GM12878 (cell line): ENCODE results near the gene BRD9. TPM values are rescaled to one million over a fixed set of nuclear protein-coding genes. Genes with fewer than 3 reads are reported as not detected.
A peak's percentile ranks its signal among the peaks of the same experiment; 100 is the strongest.

Experiments
- ATAC-seq: fragments of 200-7000 bp; cut with Tn5 transposase; 3 replicates; pipeline ENCODE4 v1.9.1; 2020; ENCODE audit warnings: mild to moderate bottlenecking, moderate library complexity
- BruUV-seq: library from RNA; stranded (reverse); fragments of 400-500 nt; replicated peaks from 2 replicates; lab custom pipeline; 2021; lab: Mats Ljungman, UMichigan
- CTCF ChIA-PET: fragments of 300-600 bp; sonication (Branson Sonifier 250); formaldehyde crosslinking; extraction: SDS; loops from one replicate; lab custom pipeline; 2021; ENCODE audit warnings: inconsistent platforms; lab: Yijun Ruan, JAX
- POLR2A ChIA-PET: fragments of 350-600 bp; formaldehyde crosslinking; extraction: SDS; loops from one replicate; lab custom pipeline; 2021; ENCODE audit warnings: inconsistent platforms; lab: Charles Lee
- RAD21 ChIA-PET: fragments of 300-600 bp; sonication (Branson Sonifier 250); formaldehyde crosslinking; loops from one replicate; lab custom pipeline; 2023; ENCODE audit warnings: antibody characterized with exemption; ENCODE audit not compliant: unreplicated experiment; lab: Charles Lee
- SMC1A ChIA-PET: fragments of 300-600 bp; sonication (Branson Sonifier 250); formaldehyde crosslinking; loops from one replicate; lab custom pipeline; 2023; ENCODE audit not compliant: unreplicated experiment, uncharacterized antibody; lab: Charles Lee
- DNase-seq: peaks from one replicate; pipeline ENCODE4 v3.0.0-alpha.2; 2011; ENCODE audit warnings: low read depth, low spot score
- FAIRE-seq: peaks from 3 replicates; lab custom pipeline; 2011; peaks lifted over from hg19 to GRCh38; lab: Jason Lieb, UNC
- H2AFZ ChIP-seq: 2 replicates; pipeline ENCODE4 v1.6.0; 2011; ENCODE audit warnings: low read depth, low read length, control low read depth; ENCODE audit not compliant: control insufficient read depth
- H3K27ac ChIP-seq: 2 replicates; pipeline ENCODE4 v1.5.1; 2011; ENCODE audit warnings: control low read depth; ENCODE audit not compliant: control insufficient read depth, insufficient read depth
- H3K27me3 ChIP-seq, 2 experiments: replicated peaks in 1 of 2; 2 replicates each; pipeline versions ENCODE4 v1.6.0 to v1.6.1; 2011; ENCODE audit warnings: low read length in 1 of 2; ENCODE audit not compliant: control insufficient read depth in 2 of 2, insufficient read depth in 2 of 2
- H3K36me3 ChIP-seq, 2 experiments: 2 replicates each; pipeline ENCODE4 v1.5.1; 2011; ENCODE audit warnings: low read length in 1 of 2; ENCODE audit not compliant: control insufficient read depth in 2 of 2, insufficient read depth in 2 of 2
- H3K4me1 ChIP-seq: 2 replicates; pipeline ENCODE4 v1.6.1; 2011; ENCODE audit warnings: mild to moderate bottlenecking, low read length, moderate library complexity, mixed read lengths; ENCODE audit not compliant: control insufficient read depth, insufficient read depth
- H3K4me2 ChIP-seq: 2 replicates; pipeline ENCODE4 v1.6.0; 2011; ENCODE audit warnings: control low read depth; ENCODE audit not compliant: control insufficient read depth, insufficient read depth
- H3K4me3 ChIP-seq: fragments of 200-600 bp; sonication (generic); 2 replicates; pipeline ENCODE4 v1.5.1; 2016
- H3K79me2 ChIP-seq: 2 replicates; pipeline ENCODE4 v1.6.0; 2011; ENCODE audit warnings: low read length; ENCODE audit not compliant: control insufficient read depth, insufficient read depth
- H3K9ac ChIP-seq: 2 replicates; pipeline ENCODE4 v1.8.0; 2011; ENCODE audit warnings: low read length, control low read depth, mixed read lengths; ENCODE audit not compliant: control insufficient read depth, insufficient read depth
- H3K9me3 ChIP-seq: replicated peaks from 3 replicates; pipeline ENCODE4 v1.5.1; 2011; ENCODE audit warnings: mild to moderate bottlenecking, low read length; ENCODE audit not compliant: control insufficient read depth, insufficient read depth
- H4K20me1 ChIP-seq: 2 replicates; pipeline ENCODE4 v1.6.0; 2011; ENCODE audit not compliant: control insufficient read depth, insufficient read depth
- ATF2 ChIP-seq: IDR thresholded peaks from 2 replicates; pipeline ENCODE4 v1.6.1; 2012; ENCODE audit warnings: low read length, inconsistent platforms
- BMI1 ChIP-seq: fragments of 450-650 bp; IDR thresholded peaks from 2 replicates; pipeline ENCODE4 v1.6.1; 2016; ENCODE audit warnings: mild to moderate bottlenecking, moderate library complexity, borderline replicate concordance
- CEBPB ChIP-seq, 2 experiments: fragments of 150-350 bp in 1 of 2; IDR thresholded peaks; 2 replicates each; pipeline ENCODE4 v1.6.1; 2012 to 2014; ENCODE audit warnings: low read depth in 2 of 2, low read length in 2 of 2, borderline replicate concordance in 1 of 2, inconsistent platforms in 1 of 2
- CTCF ChIP-seq, 3 experiments: IDR thresholded peaks in 2 of 3; conservative IDR thresholded peaks in 1 of 3; 2 replicates each; pipeline ENCODE4 v1.5.1; 2011; ENCODE audit warnings: low read depth in 3 of 3, low read length in 3 of 3, mild to moderate bottlenecking in 3 of 3, control low read depth in 2 of 3, moderate library complexity in 2 of 3, inconsistent platforms in 1 of 3, mixed read lengths in 1 of 3; ENCODE audit not compliant: control insufficient read depth in 2 of 3, insufficient read depth in 1 of 3; ENCODE audit errors: extremely low read depth in 1 of 3
- IRF4 ChIP-seq: IDR thresholded peaks from 2 replicates; pipeline ENCODE4 v1.6.1; 2011; ENCODE audit warnings: low read depth, low read length
- MTA2 ChIP-seq: fragments of 450-650 bp; IDR thresholded peaks from 2 replicates; pipeline ENCODE4 v1.6.1; 2016; ENCODE audit warnings: low read depth, mild to moderate bottlenecking, moderate library complexity
- NFYB ChIP-seq: IDR thresholded peaks from 2 replicates; pipeline ENCODE4 v1.6.1; 2011; ENCODE audit warnings: low read depth, mild to moderate bottlenecking, low read length, improper control_type of control experiment, moderate library complexity; ENCODE audit not compliant: insufficient read depth
- RAD21 ChIP-seq: IDR thresholded peaks from 2 replicates; pipeline ENCODE4 v1.6.1; 2011; ENCODE audit warnings: mild to moderate bottlenecking, low read depth, low read length, moderate library complexity; ENCODE audit not compliant: insufficient read depth
- RBBP5 ChIP-seq: fragments of 200-600 bp; sonication (generic); conservative IDR thresholded peaks from 2 replicates; pipeline ENCODE4 v1.6.1; 2016
- RCOR1 ChIP-seq: conservative IDR thresholded peaks from 2 replicates; pipeline ENCODE4 v1.6.1; 2012; ENCODE audit warnings: low read depth, low read length, improper control_type of control experiment
- RUNX3 ChIP-seq: IDR thresholded peaks from 2 replicates; pipeline ENCODE4 v1.6.1; 2012; ENCODE audit warnings: low read length, inconsistent platforms
- SIN3A ChIP-seq: IDR thresholded peaks from 2 replicates; pipeline ENCODE4 v1.6.1; 2012; ENCODE audit warnings: low read depth, low read length, improper control_type of control experiment
- SMAD5 ChIP-seq: IDR thresholded peaks from 2 replicates; pipeline ENCODE4 v1.6.1; 2016; ENCODE audit warnings: antibody characterized with exemption, low read depth
- SMARCA5 ChIP-seq: fragments of 450-650 bp; IDR thresholded peaks from 2 replicates; pipeline ENCODE4 v1.6.1; 2017; ENCODE audit warnings: mild to moderate bottlenecking
- SMC3 ChIP-seq: IDR thresholded peaks from 2 replicates; pipeline ENCODE4 v1.6.1; 2011; ENCODE audit warnings: low read length, improper control_type of control experiment, borderline replicate concordance
- SREBF2 ChIP-seq: IDR thresholded peaks from 2 replicates; pipeline ENCODE4 v1.6.1; 2012; ENCODE audit warnings: mild to moderate bottlenecking, low read length
- SRF ChIP-seq, 2 experiments: IDR thresholded peaks; 2 replicates each; pipeline ENCODE4 v1.6.1; 2011; ENCODE audit warnings: low read depth in 2 of 2, low read length in 2 of 2, mild to moderate bottlenecking in 1 of 2, moderate library complexity in 1 of 2
- YY1 ChIP-seq: IDR thresholded peaks from 2 replicates; pipeline ENCODE4 v1.6.1; 2011; ENCODE audit warnings: low read depth, mild to moderate bottlenecking, low read length
- ZBED1 ChIP-seq: IDR thresholded peaks from 2 replicates; pipeline ENCODE4 v1.6.1; 2016; ENCODE audit warnings: borderline replicate concordance
- ZZZ3 ChIP-seq: IDR thresholded peaks from 2 replicates; pipeline ENCODE4 v1.6.1; 2011; ENCODE audit warnings: low read depth; ENCODE audit not compliant: control insufficient read depth, insufficient read length
- WGBS: methylation state at CpG from one replicate; pipeline ENCODE4 v1.1.6; 2016; ENCODE audit warnings: low lambda C conversion rate; ENCODE audit not compliant: insufficient replicate concordance, insufficient coverage; ENCODE audit errors: missing lambda C conversion rate; 5-methylcytosine and 5-hydroxymethylcytosine counted together
- in situ Hi-C: fragments of 300-500 bp; cut with MboI; formaldehyde crosslinking; loops from 9 replicates; pipeline ENCODE4 v1.14.3; 2018; ENCODE audit warnings: mixed read lengths
- intact Hi-C: fragments of 100-400 bp; cut with micrococcal nuclease; formaldehyde crosslinking; loops from one replicate; pipeline ENCODE4 v1.14.2; 2022; ENCODE audit not compliant: unreplicated experiment
- polyA plus RNA-seq, 11 experiments: library from polyadenylated mRNA; depleted of rRNA in 4 of 11; unstranded in 6 of 11; stranded (reverse) in 5 of 11; fragments of >200 nt; fragmentation: Nextera tagmentation in 4 of 11; fragmentation: Illumina TruSeq in 1 of 11; extraction: Ambion mirVana in 4 of 11; extraction: Trizol in 1 of 11; gene quantifications; 1 replicate in 1 of 11; 2 replicates in 10 of 11; pipeline versions ENCODE4 v1.2.1 to v1.2.3, GENCODE V29; 2011 to 2016; ENCODE audit warnings: inconsistent platforms in 2 of 11, missing spikeins in 2 of 11, low read depth in 1 of 11
- total RNA-seq, 4 experiments: library from RNA; depleted of rRNA in 3 of 4; stranded (reverse); fragments of >200 nt in 3 of 4; fragmentation: Illumina TruSeq in 1 of 4; extraction: Trizol in 1 of 4; gene quantifications; 2 replicates each; pipeline versions ENCODE4 v1.2.1 to v1.2.3, GENCODE V29; 2013 to 2021
- TF ChIP-seq, protein P1 (sequence below): fragments of 450-650 bp; IDR thresholded peaks from 2 replicates; pipeline ENCODE4 v1.6.1; 2017; ENCODE audit warnings: low read depth, mild to moderate bottlenecking, moderate library complexity

Gene BRD9
- total and polyA plus RNA-seq, 10 of the 15 experiments (the other 5 are each of a cell fraction or from before 2014, with no cell fraction given) = 2.0 to 48.6 (median 32.4) TPM

DNA sequence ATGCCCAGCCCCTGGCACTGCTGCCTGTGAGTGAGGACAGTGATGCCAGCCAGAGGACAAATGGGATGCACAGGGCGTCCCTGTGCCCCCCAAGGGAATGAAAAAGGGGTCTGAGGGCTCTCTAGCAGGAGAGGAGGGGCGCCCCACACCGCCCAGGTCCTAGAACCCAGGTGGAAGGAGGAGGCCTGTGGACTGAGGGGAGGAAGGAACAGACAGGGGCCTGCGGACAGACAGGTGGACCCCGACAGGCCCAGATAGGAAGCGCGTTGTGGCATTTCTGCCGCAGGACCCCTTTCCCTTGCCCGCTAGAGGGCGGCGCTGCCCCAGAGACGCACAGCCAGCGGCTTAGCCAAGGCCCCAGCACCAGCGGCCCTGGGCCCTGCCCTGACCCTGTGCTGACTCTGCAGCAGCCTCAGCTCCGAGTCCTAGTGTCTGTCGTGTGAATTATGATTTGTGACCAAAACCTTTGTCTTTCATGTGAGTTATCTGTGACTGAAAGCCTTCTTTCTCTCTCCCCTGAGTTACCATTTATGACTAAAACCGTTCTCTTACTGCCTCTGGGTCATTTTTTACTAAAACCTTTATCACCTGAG, 30.8 kb upstream of the BRD9 start:
- SMC1A ChIA-PET = interaction anchor here (0.7 to 3.9 kb wide), 9 partner anchors 9 to 722 kb away, joined by 3 to 36 read pairs (median 4); no protein-coding TSS in a partner anchor
- H3K27ac ChIP-seq = no peak overlapping the region
- H2AFZ ChIP-seq = no peak overlapping the region
- H3K4me1 ChIP-seq = no peaks in the 10 kb centered on the region
- no peaks in the 10 kb centered on the region for H3K79me2 ChIP-seq
- H3K9me3 ChIP-seq = no peaks in the 10 kb centered on the region
- DNase-seq = no peak
- no peaks in the 10 kb centered on the region for H4K20me1 ChIP-seq
- no peak overlapping the region for H3K4me2 ChIP-seq
- no peak overlapping the region for H3K9ac ChIP-seq
- peak; percentile 100 for ATAC-seq
- intact Hi-C loops (loop anchor here (1.0 to 5.0 kb wide), 5 partner anchors 69 to 721 kb away; no protein-coding TSS in a partner anchor), in situ Hi-C loops (no loop called here)
- RAD21 ChIA-PET = interaction anchor here (0.7 to 1.4 kb wide), 11 partner anchors 26 to 421 kb away, joined by 3 to 16 read pairs (median 4); partner anchors contain the start of gene CLPTM1L
- POLR2A ChIA-PET = no interaction called here
- CTCF ChIA-PET = interaction anchor here (0.7 to 6.2 kb wide), 32 partner anchors 9 to 721 kb away, joined by 3 to 61 read pairs (median 4); no protein-coding TSS in a partner anchor
- no TSS peak for BruUV-seq
- no peak overlapping the region for H3K4me3 ChIP-seq
- H3K36me3 ChIP-seq = no peaks in the 10 kb centered on the region; a peak in 1 of 4 replicates
- no peaks in the 10 kb centered on the region for H3K27me3 ChIP-seq
- 10% methylated on average over 17 of the region's 17 CpGs for WGBS
- FAIRE-seq = peak; percentile 57
- no peak for TF ChIP-seq ATF2
- TF ChIP-seq SMAD5 = no peak
- TF ChIP-seq, protein P1, sequence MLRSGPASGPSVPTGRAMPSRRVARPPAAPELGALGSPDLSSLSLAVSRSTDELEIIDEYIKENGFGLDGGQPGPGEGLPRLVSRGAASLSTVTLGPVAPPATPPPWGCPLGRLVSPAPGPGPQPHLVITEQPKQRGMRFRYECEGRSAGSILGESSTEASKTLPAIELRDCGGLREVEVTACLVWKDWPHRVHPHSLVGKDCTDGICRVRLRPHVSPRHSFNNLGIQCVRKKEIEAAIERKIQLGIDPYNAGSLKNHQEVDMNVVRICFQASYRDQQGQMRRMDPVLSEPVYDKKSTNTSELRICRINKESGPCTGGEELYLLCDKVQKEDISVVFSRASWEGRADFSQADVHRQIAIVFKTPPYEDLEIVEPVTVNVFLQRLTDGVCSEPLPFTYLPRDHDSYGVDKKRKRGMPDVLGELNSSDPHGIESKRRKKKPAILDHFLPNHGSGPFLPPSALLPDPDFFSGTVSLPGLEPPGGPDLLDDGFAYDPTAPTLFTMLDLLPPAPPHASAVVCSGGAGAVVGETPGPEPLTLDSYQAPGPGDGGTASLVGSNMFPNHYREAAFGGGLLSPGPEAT = no peak
- TF ChIP-seq RAD21 = peak; percentile 93
- peak; percentile 57 for TF ChIP-seq RUNX3
- TF ChIP-seq CEBPB (IDR thresholded peaks at IDR 0.05; ENCODE audit: borderline replicate concordance in 1 of 2, low read depth in 2 of 2, low read length in 2 of 2) = no peak
- no peak for TF ChIP-seq RCOR1
- TF ChIP-seq MTA2 = no peak
- TF ChIP-seq SMC3 = peak; percentile 91
- TF ChIP-seq IRF4 = 0 out of 2 replicates have a peak, but pooled peaks have one; percentile 24
- TF ChIP-seq NFYB = no peak
- TF ChIP-seq RBBP5 = no peak
- no peak for TF ChIP-seq BMI1
- peak; percentile 81 to 97 (median 92); a peak in 5 of 6 replicates for TF ChIP-seq CTCF (IDR thresholded peaks at IDR 0.05 in 2 of 3, conservative IDR thresholded peaks at IDR 0.05 in 1 of 3; ENCODE audit: control insufficient read depth in 2 of 3, extremely low read depth in 1 of 3, insufficient read depth in 1 of 3, low read depth in 3 of 3, low read length in 3 of 3)
- TF ChIP-seq SREBF2 = no peak
- 0 out of 4 replicates have a peak, but pooled peaks of 1 of the 2 experiments have one; percentile 14 for TF ChIP-seq SRF (IDR thresholded peaks at IDR 0.05; ENCODE audit: low read depth in 2 of 2, low read length in 2 of 2)
- no peak for TF ChIP-seq ZBED1
- TF ChIP-seq SMARCA5 = peak; percentile 71
- peak; percentile 66 for TF ChIP-seq YY1
- no peak for TF ChIP-seq ZZZ3
- no peak for TF ChIP-seq SIN3A
